NOMO-1 treated with dmso at 0.1 percent for 144 hours (cell line): Measurements from ENCODE around the gene MTA1.

Experiments
- DNase-seq: peaks from one replicate; lab custom pipeline; 2025; ENCODE audit not compliant: unreplicated experiment; lab: John Stamatoyannopoulos, UW

Gene MTA1

DNA sequence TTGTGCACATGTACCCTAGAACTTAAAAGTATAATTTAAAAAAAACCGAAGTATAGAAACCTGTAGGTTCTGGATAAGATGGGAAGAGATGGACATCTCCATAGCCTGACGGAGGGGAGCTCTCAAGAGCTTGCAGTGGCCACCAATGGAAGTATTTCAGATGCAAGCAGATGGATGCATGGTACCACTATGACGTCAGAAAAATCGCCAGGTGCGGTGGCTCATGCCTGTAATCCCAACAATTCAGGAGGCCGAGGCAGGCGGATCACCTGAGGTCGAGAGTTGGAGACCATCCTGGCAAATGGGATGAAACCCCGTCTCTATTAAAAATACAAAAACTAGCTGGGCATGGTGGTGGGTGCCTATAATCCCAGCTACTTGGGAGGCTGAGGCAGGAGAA lies 17.9 kb upstream of the MTA1 start:
- no peak for DNase-seq

DNA sequence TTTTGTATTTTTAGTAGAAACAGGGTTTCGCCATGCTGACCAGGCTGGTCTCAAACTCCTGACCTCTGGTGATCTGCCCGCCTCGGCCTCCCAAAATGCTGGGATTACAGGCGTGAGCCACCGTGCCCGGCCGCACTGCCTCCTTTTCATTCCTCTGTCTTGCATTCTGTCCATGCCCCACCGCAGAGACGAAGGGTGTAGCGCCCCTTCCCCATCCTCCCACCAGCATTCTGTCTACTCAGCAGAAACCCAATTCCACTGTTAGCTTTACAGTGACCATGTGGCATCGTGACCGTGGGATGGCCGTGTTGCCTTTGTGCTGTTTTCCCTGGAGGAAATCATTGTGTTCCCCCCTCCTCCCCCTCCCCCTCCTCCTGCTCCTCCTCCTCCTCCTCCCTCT lies 11.0 kb upstream of the MTA1 start:
- DNase-seq: no peak

DNA sequence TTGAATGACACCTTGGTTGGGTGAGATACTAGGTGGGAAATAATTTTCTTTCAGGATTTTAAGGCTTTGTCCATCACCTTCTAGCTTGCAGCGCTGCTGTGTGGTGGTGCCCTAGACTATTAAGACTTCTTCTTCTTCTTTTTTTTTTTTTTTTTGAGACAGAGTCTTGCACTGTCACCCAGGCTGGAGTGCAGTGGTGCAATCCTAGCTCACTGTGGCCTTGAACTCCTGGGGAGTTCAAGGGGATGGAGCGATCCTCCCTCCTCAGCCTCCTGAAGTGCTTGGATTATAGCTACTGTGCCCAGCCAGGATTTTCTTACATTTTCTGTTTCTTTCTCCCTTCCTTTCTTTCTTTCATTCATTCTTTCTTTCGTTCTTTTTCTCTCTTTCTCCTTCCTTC lies 10.3 kb upstream of the MTA1 start:
- DNase-seq: no peak

DNA sequence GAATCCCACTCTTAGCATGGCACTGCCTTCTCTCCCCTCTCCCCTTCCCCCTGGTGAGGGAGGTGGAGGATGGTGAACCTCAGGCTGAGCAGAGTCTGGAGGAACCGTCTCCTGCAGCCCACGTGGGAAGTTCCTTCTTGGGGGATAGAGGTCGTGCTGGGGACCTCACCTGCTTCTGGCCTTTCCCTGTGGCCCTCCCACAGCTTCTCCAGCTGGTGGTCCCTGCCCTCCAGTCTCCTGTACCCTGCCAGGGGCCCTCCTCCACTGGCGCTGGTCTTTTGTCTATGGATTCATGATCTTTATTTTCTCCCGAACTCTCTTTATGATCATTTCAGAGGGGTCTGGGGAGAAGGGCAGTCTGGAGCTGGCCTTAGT lies 9.0 kb upstream of the MTA1 start:
- DNase-seq: no peak

DNA sequence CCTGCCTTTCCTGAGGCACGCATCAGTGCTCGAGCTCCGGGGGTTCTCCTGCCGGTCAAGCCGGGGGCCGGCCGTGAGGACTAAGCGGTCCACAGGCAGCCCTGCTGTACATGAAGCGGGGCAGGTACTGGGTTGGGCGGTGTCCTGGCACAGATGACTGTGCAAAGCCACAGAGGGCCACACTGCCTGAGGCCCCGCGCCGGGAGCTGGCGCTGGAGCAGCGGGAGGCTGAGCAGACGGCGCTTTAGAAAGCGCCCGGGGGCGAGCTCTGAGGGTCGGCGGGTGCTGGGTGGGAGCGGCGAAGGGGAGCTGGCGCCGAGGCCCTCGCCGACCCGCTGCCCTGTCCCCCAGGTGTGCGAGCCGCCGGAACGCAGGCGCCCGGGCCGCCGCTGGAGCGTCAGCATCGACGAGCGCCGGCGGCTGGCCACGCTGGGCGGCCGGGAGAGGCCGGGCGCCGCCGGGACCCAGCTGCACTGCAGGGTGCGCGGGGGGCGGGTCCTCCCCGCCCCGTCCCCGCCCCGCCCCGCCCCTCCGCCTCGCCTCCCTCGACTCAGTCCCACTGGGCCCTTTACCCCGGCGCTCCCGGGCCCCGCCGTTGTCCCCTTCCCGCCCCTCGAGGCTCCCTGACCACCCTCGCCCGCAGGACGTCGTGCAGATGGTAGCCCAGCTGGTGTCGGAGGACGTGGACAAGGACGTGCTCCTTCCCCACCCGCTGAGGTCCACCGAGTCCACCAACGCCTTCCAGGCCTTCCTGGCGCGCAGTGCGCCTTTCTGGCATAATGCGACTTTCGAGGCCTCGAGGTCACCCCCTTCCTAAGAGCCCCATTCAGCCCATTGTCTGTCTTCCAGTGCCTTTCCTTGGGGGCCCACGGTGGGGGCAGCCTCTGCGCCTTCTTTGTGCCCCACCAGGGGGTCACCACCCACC lies 8.3 kb upstream of the MTA1 start:
- no peak for DNase-seq

DNA sequence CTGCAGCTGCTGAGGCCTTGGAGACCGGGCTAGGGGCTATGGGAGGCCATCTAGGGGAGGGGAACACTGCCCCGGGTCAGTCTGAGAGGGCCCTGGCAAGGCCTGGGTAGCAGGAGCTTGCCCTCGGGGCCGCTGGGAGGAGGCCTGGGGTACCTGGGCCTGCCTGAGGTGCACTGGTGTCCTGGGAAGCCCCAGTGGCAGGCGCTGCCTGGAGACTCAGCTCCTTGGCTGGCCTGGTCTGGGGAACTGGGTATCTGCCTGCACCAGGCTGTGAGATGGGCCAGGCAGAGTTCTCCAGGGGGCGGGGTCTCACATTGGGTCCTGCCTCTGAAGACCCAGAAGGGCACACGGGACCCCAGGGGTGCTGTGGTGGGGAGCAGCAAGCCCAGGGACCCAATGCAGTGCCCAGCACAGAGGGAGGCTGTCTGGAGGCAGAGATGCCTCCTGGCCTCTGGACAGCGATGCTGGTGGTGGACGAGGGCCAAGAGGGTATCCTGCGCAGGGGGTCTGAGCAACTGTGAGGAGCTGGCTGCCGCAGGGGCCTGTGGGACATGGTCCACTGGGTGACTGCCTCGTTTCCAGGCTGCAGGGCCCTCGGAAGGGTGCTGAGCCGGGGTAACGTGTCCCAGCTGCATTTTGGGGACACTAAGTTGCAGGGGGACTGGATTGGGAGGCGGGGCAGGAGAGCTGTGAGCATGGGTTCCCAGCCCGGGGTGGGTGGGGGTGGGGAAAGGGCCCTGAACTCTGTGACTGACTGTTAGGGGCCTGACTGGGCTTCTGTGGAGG lies 7.4 kb upstream of the MTA1 start:
- DNase-seq: no peak

DNA sequence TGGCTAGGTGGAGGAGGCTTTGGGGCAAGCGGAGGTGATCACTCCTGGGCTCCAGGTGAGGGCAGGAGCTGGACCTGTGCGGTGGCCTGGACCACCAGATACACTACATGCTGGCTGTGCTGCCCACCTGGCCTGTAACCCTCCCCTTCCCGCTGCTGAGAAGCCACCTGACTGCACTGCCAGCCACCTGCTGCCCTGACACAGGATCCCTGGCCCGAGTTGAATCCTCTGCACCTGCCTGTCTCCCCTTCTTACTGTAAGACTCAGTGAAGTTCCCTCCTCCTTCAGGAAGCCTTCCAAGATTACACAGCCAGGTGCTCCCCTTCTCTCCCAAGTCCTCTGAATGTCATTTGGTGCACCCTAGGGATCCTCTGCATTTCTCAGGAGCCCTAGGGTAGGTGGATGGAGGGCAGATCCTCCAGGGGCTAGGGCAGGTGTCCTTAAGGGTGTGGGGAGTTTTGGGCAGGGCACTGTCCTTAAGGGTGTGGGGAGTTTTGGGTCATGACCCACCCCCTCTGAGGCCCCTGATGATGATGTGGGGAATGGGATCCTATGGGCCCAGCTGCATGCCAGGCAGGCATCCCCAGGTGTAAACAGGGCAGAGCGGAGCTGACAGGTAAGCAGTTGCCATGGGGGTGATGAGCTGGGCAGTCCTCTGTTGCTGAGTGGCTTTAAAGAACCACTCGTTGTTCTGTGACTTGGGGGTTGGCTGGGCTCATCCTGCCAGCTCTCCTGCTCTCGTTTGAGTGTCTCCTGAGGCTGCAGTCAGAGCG lies 6.7 kb upstream of the MTA1 start:
- no peak for DNase-seq

DNA sequence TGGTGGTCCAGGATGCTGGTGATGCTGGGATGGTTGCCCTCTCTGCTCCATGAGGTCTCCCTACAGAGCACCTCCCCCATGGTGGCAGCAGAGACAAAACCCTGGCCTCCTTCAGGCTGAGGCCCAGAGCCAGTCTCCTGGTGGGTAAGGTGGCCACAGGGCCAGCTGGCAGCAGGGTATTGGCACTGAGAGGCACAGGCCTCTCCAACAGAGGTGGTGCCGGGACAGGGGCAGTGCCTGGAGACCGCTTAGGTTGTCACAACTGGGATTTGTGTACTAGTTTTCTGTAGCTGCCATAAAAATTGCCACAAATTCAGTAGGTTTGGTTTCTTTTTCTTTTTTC lies 6.1 kb upstream of the MTA1 start:
- no peak for DNase-seq

DNA sequence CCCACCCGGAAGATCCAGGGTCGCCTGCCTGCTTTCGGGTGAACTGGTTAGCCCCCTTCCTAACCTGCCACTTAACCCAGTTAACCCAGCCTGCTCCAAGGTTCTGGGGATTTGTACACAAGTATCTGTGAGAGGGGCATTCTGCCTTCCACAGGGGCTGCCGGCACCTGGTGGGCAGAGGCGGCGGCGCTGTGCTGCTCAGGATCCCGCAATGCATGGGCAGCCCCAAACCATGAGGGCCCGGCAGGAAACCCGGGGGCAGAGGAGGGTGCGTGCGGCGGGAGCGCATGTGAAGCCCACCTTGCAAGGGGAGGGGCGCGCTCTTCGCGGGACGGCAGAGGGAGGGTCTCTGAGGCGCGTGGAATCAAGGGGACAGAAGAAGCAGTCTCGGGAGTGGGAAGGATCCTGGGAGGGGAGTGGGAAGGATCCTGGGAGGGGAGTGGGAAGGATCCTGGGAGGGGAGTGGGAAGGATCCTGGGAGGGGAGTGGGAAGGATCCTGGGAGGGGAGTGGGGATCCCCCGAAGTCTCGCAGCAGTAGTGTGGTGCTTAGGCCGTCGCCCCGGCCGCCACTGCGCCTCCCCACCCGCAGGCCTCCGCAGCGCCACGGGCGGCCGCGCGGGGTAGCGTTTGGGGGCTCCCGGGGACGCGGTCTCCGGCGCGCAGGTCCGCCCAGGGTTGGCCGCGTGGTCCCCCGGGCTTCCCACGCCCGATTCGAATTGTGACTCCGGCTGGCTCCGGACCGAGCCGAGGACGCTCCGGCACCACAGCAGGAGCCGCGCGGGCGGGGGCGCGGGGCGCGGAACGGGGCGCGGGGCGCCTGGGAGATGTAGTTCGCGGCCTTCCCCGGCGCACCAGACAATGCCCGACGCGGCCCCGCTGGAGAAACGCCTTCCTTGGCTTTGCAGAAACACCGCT lies 4.9 kb upstream of the MTA1 start:
- DNase-seq: no peak

DNA sequence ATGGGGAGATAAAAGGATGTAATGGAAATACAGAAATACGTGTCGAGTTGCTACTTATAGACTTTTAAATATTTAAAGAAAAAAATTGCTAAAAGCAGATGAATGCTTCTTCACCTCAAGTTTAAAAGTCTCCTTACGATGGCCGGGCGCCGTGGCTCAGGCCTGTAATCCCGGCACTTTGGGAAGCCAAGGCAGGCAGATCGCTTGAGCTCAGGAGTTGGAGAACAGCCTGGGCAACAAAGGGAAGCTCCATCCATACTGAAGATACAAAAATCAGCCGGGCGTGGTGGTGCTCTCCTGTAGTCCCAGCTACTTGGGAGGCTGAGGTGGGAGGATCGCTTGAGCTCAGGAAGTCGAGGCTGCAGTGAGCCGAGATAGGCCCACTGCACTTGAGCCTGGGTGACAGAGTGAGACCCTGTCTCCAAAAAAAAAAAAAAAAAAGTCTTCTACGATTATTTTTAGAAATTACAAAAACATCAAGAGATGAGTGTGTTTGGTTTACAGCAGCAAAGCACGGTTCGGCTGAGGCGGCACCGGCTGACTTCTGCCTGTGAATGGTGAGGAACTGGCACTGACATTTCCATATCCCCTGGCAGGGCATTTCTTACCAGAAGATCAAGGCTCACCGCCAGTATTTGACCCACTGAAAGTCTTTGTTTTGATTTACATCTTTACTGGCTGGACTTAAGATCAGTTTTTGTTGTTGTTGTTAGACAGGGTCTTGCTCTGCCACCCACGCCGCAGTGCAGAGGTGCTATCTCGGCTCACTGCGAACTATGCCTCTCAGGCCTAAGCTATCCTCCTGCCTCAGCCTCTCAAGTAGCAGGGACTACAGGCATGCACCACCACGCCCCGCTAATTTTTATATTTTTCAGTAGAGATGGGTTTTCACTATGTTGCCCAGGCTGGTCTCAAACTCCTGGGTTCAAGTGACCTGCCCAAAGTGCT lies 3.9 kb upstream of the MTA1 start:
- no peak for DNase-seq

DNA sequence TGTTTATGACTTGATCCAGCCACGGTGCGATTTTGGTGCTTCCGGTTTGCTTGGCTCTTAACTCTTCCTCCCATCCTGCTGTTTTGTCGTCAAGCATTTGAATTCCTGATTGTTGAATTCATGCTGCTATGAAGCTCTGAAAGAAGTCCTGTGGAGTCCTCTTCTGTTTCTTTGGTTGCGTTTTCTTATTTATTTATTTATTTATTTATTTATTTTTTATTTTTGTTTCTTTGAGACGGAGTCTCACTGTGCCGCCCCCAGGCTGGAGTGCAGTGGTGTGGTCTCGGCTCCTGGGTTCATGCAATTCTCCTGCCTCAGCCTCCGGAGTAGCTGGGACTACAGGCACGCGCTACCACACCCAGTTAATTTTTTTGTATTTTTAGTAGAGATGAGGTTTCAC lies 3.0 kb upstream of the MTA1 start:
- DNase-seq: no peak

DNA sequence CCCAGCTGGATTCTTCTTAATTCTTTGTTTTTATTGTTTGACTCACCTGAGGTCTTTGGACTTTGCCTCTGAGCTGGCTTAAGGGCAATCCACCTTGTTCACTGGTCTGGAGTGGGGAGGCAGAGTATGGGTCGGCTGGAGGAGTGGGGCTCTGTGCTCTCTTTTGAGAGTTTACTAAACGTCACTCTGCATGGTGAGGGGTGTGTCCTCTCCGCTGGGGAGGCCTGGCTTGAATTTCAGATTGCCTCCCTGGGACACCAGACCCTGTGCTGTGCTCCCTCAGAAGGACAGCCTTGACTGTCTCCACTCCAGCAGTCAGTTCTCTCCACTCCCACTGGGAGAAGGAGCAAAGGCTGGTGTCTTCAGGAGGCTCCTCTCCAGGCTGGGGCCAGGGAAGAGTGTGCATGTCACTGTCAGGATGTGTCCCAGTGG lies 1.9 kb upstream of the MTA1 start:
- no peak for DNase-seq

DNA sequence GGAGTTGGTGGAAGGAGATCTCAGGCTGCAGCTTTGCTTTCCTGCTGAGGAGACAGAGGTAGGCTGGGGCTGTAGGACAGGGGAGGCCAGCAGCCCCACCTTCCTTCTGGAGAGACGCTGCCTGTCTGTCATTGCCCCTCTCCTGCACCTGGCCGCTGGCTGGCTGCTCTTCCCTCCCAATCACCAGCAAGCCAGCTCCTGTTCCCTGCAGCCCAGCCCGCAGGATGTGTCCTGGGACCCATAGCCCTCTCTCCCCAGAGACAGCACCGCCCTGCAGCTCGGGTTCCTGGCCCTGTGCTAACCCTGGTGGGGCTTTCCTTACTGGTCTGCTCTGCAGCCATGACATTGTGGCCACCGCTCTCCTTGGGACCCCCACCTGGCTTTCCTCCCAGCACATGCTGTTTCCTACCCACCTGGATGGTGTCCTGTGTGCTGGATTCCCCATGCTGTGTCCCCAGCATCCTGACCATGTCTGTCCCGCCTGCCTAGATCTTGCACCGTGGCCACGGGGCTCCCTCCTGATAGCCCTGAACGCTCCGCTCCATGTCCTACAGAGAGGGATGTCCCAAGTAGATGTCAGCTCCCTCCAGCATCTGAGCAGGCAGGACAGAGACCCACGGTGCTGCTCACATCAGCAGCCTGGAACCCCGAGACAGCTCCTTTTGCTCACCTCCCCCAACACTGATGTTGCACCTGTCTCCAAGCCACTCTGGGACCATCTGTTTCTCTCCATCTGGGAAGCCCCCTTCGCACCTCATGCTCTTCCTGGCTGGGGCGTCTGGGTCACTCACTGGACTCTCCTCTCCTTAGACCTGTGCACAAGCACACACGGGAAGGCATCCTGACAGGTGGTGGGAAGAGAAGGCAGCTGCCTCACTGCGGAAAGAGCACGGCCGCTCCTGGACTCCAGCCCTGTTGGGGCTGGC lies 1.1 kb upstream of the MTA1 start:
- DNase-seq: no peak

DNA sequence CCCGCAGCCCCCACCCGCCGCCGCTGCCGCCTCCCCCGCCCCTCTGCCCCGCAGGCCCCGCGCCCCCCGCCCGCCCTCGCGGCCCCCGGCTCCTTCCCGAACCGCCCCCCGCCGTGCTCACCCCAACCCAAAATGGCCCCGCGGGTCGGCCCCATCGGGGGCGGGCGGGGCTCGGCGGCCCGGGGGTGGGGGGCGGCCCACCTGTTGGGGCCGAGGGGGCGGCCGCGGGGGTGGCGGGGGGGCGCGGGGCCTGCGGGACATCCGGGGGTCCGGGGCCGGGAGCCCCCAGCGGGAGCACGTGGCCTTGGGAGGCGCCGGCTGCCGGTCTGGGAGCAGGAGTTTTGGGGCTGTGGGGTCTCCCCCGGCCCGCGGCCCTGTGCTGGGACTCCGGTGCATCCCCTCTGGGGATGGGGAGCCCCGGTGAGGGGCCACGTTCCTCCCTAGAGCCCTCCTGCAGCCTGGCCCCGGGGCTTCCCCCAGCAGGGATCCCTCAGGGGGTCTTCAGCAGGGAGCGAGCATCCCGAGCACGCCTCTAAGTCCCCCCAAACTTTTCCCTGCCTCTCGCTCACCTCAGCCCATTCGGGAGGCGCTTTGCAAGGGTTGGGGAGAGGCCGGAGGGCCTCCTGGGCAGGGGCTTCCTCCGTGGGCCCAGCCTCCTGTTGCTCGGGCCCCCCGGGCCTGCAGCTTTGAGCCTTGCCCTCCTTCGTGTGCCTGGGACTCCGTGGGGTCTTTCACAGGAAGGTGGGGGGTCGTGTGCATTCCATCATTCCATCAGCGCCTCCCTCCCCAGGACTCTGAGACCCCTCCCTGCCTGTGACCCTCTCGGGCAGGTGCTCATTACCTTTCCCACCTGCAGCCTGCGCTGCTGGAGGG lies 710 bp downstream of the MTA1 start:
- DNase-seq: no peak

DNA sequence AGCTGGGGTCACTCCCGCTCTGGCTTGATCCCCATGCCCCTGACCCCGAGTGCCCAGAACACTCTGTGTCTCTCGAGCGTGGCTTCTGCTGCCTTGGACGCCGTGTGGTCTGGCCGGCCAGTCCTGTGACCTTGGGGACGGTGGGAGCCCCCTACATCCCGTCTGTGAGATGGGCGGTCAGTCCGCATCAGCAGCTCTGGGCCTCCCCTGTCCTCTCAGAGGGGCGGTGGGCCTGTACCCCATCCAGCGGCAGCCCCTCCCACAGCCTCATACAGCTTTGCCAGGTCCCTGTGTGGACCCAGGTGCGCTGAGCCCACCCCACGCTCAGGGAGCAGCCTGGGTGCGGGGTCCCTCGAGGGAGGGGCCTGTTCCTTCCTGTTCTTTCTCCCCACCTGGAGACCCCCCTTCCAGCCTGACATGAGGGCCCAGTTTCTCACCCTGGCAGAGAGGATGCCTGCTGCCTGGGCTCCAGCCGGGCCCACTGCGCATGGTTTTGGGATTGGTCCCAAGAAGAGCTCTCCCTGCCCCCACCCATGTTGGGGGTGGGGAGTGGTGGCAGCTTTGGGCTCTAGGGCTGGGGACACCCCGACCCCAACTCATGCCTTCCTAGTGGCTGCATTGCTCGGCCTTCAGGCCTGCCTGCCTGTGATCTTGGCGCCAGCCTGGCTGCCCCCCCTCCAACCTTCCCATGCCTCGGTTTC lies 1.5 kb downstream of the MTA1 start:
- DNase-seq: no peak

DNA sequence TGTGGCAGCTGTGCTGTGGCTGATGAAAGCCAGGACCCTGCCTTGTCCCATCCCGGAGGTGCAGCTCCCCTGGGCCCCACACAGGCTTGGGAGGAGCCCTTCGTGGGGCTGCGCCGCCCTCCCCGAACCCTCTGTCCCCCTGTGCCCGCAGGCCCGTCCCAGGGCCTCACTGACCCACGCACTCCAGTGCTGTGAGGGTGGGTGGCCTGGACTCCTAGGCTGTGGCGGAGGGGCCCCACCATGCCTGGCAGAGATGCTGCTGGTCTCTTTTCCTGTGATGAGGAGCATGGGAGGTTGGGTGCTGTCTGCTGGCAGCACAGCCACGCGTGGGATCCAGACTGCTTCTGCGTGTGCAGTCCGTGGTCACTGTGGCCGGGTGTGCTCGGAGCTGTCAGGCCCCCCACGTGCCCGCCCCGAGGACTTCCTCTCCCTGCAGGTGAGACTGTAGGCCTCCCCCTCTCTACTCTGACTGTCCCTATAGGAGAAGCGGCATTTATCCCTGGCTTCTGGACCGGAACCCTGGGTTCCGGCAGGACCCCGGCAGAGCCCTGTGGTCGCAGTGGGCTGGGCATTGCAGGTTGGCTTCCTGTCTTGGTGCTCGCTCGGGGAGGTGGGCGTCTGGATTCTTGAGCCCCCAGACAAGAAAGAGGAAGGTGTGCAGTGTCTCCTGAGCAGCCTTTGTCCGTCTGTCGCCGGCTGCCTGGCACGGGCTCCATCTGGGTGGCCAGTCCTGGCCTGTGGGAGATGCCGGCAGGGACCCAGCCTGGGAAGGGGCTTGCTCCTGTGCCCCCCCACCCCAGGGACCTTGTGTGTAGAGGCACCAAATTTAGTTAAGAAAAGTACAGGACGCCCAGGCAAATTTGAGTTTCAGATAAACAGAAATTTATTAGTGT lies 2.3 kb downstream of the MTA1 start:
- no peak for DNase-seq
